ENCODE measurements around the gene ACOXL.

Gene ACOXL

GRCh38 chr2:110868971-110869370 is 136.6 kb downstream of the ACOXL start:
- Histone ChIP-seq H3K9ac (ENCODE audit: low read length) (no peak overlapping the region), H3K9me2 (replicated peaks; ENCODE audit: insufficient read depth, low read length) (no peaks in the 10 kb centered on the region), H2AFZ (ENCODE audit: low read depth, low read length, severe bottlenecking) (no peak overlapping the region), H4K20me1 (ENCODE audit: low read depth, low read length) (no peaks in the 10 kb centered on the region), H3K79me2 (ENCODE audit: insufficient read depth, low read length) (no peaks in the 10 kb centered on the region), H3K27ac (ENCODE audit: low read depth, low read length) (no peak overlapping the region), H3K9me3 (ENCODE audit: insufficient read depth, low read length) (no peaks in the 10 kb centered on the region), H3F3A (ENCODE audit: insufficient read depth) (no peaks in the 10 kb centered on the region), H3K36me3 (ENCODE audit: low read length) (no peaks in the 10 kb centered on the region), H3K4me2 (ENCODE audit: low read depth, low read length, poor library complexity, severe bottlenecking) (no peak overlapping the region), H3K4me3 (ENCODE audit: insufficient read depth, low read length, poor library complexity, severe bottlenecking) (no peak overlapping the region), H3K27me3 (ENCODE audit: low read length) (no peaks in the 10 kb centered on the region)
- no peak for TF ChIP-seq EZH2phosphoT487 (conservative IDR thresholded peaks at IDR 0.05; ENCODE audit: low read length)

- no peaks in the 10 kb centered on the region for H3K9me2 ChIP-seq (replicated peaks; ENCODE audit: insufficient read depth, low read length)
- no peaks in the 10 kb centered on the region for H3K27me3 ChIP-seq (ENCODE audit: low read length)
These were observed 137.4 kb downstream of the ACOXL start for GRCh38 chr2:110869472-110870446.

GRCh38 chr2:110870545-110870944 is 138.2 kb downstream of the ACOXL start:
- H3K36me3 ChIP-seq (ENCODE audit: low read length): no peaks in the 10 kb centered on the region
- no peak overlapping the region for H3K27ac ChIP-seq (ENCODE audit: low read depth, low read length)
- no peaks in the 10 kb centered on the region for H3K9me3 ChIP-seq (ENCODE audit: insufficient read depth, low read length)
- no peak overlapping the region for H3K9ac ChIP-seq (ENCODE audit: low read length)
- no peaks in the 10 kb centered on the region for H3K79me2 ChIP-seq (ENCODE audit: insufficient read depth, low read length)
- H3K27me3 ChIP-seq (ENCODE audit: low read length): no peaks in the 10 kb centered on the region
- H3F3A ChIP-seq (ENCODE audit: insufficient read depth): no peaks in the 10 kb centered on the region
- H2AFZ ChIP-seq (ENCODE audit: low read depth, low read length, severe bottlenecking): no peak overlapping the region
- no peaks in the 10 kb centered on the region for H3K9me2 ChIP-seq (replicated peaks; ENCODE audit: insufficient read depth, low read length)
- H3K4me3 ChIP-seq (ENCODE audit: insufficient read depth, low read length, poor library complexity, severe bottlenecking): no peak overlapping the region
- TF ChIP-seq CTCF (IDR thresholded peaks at IDR 0.05; ENCODE audit: insufficient read depth, low read length, poor library complexity, severe bottlenecking): no peak
- no peak for TF ChIP-seq EZH2phosphoT487 (conservative IDR thresholded peaks at IDR 0.05; ENCODE audit: low read length)
- no peak overlapping the region for H3K4me2 ChIP-seq (ENCODE audit: low read depth, low read length, poor library complexity, severe bottlenecking)
- H4K20me1 ChIP-seq (ENCODE audit: low read depth, low read length): no peaks in the 10 kb centered on the region

More at GRCh38 chr2:110869472-110870446, 137.4 kb downstream of the ACOXL start:
- Histone ChIP-seq H3K4me3 (ENCODE audit: insufficient read depth, low read length, poor library complexity, severe bottlenecking) (no peak overlapping the region), H3K27ac (ENCODE audit: low read depth, low read length) (no peak overlapping the region), H2AFZ (ENCODE audit: low read depth, low read length, severe bottlenecking) (no peak overlapping the region), H3K36me3 (ENCODE audit: low read length) (no peaks in the 10 kb centered on the region), H3F3A (ENCODE audit: insufficient read depth) (no peaks in the 10 kb centered on the region), H4K20me1 (ENCODE audit: low read depth, low read length) (no peaks in the 10 kb centered on the region), H3K4me2 (ENCODE audit: low read depth, low read length, poor library complexity, severe bottlenecking) (no peak overlapping the region), H3K9ac (ENCODE audit: low read length) (no peak overlapping the region), H3K9me3 (ENCODE audit: insufficient read depth, low read length) (no peaks in the 10 kb centered on the region), H3K79me2 (ENCODE audit: insufficient read depth, low read length) (no peaks in the 10 kb centered on the region)
- no peak for TF ChIP-seq EZH2phosphoT487 (conservative IDR thresholded peaks at IDR 0.05; ENCODE audit: low read length)

GRCh38 chr2:110871637-110872036 is 139.3 kb downstream of the ACOXL start:
- TF ChIP-seq EZH2phosphoT487 (conservative IDR thresholded peaks at IDR 0.05; ENCODE audit: low read length): no peak
- TF ChIP-seq CTCF (IDR thresholded peaks at IDR 0.05; ENCODE audit: insufficient read depth, low read length, poor library complexity, severe bottlenecking): no peak
- Histone ChIP-seq H2AFZ (ENCODE audit: low read depth, low read length, severe bottlenecking) (no peak overlapping the region), H4K20me1 (ENCODE audit: low read depth, low read length) (no peaks in the 10 kb centered on the region), H3K79me2 (ENCODE audit: insufficient read depth, low read length) (no peaks in the 10 kb centered on the region), H3K36me3 (ENCODE audit: low read length) (no peaks in the 10 kb centered on the region), H3K4me3 (ENCODE audit: insufficient read depth, low read length, poor library complexity, severe bottlenecking) (no peak overlapping the region), H3K27ac (ENCODE audit: low read depth, low read length) (no peak overlapping the region), H3K9ac (ENCODE audit: low read length) (no peak overlapping the region), H3F3A (ENCODE audit: insufficient read depth) (no peaks in the 10 kb centered on the region), H3K9me2 (replicated peaks; ENCODE audit: insufficient read depth, low read length) (no peaks in the 10 kb centered on the region), H3K4me2 (ENCODE audit: low read depth, low read length, poor library complexity, severe bottlenecking) (no peak overlapping the region), H3K9me3 (ENCODE audit: insufficient read depth, low read length) (no peaks in the 10 kb centered on the region), H3K27me3 (ENCODE audit: low read length) (no peaks in the 10 kb centered on the region)
